Trophoblast cell (in vitro differentiated cells and primary cell): Measurements from ENCODE around the gene CHD6.
A peak's percentile ranks its signal among the peaks of the same experiment; 100 is the strongest.

Source experiments
- DNase-seq, 2 donors: peaks; one replicate each; pipeline ENCODE4 v3.0.0-alpha.2; 2016
- H2AFZ ChIP-seq: 2 replicates; pipeline ENCODE4 v1.6.1; 2013; ENCODE audit warnings: low read length, moderate library complexity, mild to moderate bottlenecking; ENCODE audit not compliant: insufficient read depth, poor library complexity
- H2AK5ac ChIP-seq: 2 replicates; pipeline ENCODE4 v1.6.1; 2013; ENCODE audit warnings: mild to moderate bottlenecking, low read length
- H2BK120ac ChIP-seq: 2 replicates; pipeline ENCODE4 v1.6.1; 2013; ENCODE audit warnings: low read length, mild to moderate bottlenecking, moderate library complexity; ENCODE audit not compliant: insufficient read depth, poor library complexity
- H2BK12ac ChIP-seq: 2 replicates; pipeline ENCODE4 v1.6.1; 2013; ENCODE audit warnings: mild to moderate bottlenecking, low read length, moderate library complexity
- H2BK5ac ChIP-seq: 2 replicates; pipeline ENCODE4 v1.6.1; 2013; ENCODE audit warnings: low read length, low read depth, moderate library complexity, mild to moderate bottlenecking; ENCODE audit not compliant: poor library complexity
- H3K14ac ChIP-seq: 2 replicates; pipeline ENCODE4 v1.6.1; 2013; ENCODE audit warnings: mild to moderate bottlenecking, low read length
- H3K18ac ChIP-seq: 2 replicates; pipeline ENCODE4 v1.6.1; 2013; ENCODE audit warnings: mild to moderate bottlenecking, low read length
- H3K23ac ChIP-seq: 2 replicates; pipeline ENCODE4 v1.6.1; 2013; ENCODE audit warnings: low read length
- H3K27ac ChIP-seq: 2 replicates; pipeline ENCODE4 v1.5.1; 2013; ENCODE audit warnings: low read depth, mild to moderate bottlenecking, inconsistent platforms, low read length, moderate library complexity
- H3K27me3 ChIP-seq: 2 replicates; pipeline ENCODE4 v1.6.1; 2013; ENCODE audit warnings: inconsistent platforms, mild to moderate bottlenecking, low read length, moderate library complexity; ENCODE audit not compliant: insufficient read depth
- H3K36me3 ChIP-seq, 2 experiments: 1 replicate in 1 of 2; 2 replicates in 1 of 2; pipeline ENCODE4 v1.6.1; 2013; ENCODE audit warnings: low read length in 2 of 2, mild to moderate bottlenecking in 2 of 2, moderate library complexity in 1 of 2; ENCODE audit not compliant: insufficient read depth in 2 of 2, control insufficient read depth in 1 of 2
- H3K4ac ChIP-seq: 2 replicates; pipeline ENCODE4 v1.6.1; 2013; ENCODE audit warnings: low read depth, mild to moderate bottlenecking, low read length, moderate library complexity
- H3K4me1 ChIP-seq, 2 experiments: 1 replicate in 1 of 2; 2 replicates in 1 of 2; pipeline ENCODE4 v1.6.1; 2013; ENCODE audit warnings: low read length in 2 of 2, mild to moderate bottlenecking in 2 of 2, moderate library complexity in 1 of 2; ENCODE audit not compliant: insufficient read depth in 2 of 2, control insufficient read depth in 1 of 2
- H3K4me2 ChIP-seq: 2 replicates; pipeline ENCODE4 v1.6.1; 2013; ENCODE audit warnings: inconsistent platforms, mild to moderate bottlenecking, low read length, moderate library complexity
- H3K4me3 ChIP-seq: 2 replicates; pipeline ENCODE4 v1.5.1; 2013; ENCODE audit warnings: mild to moderate bottlenecking, low read depth, low read length, inconsistent platforms
- H3K79me1 ChIP-seq: one replicate; pipeline ENCODE4 v1.6.1; 2013; ENCODE audit warnings: low read length
- H3K79me2 ChIP-seq: 2 replicates; pipeline ENCODE4 v1.6.1; 2013; ENCODE audit warnings: low read length, mild to moderate bottlenecking; ENCODE audit not compliant: control insufficient read depth, insufficient read depth, poor library complexity
- H3K9ac ChIP-seq: 2 replicates; pipeline ENCODE4 v1.6.1; 2013; ENCODE audit warnings: mild to moderate bottlenecking, low read length
- H3K9me3 ChIP-seq: 2 replicates; pipeline ENCODE4 v1.6.1; 2013; ENCODE audit warnings: low read depth, mild to moderate bottlenecking, control low read depth, inconsistent platforms, low read length; ENCODE audit not compliant: insufficient read depth
- H4K12ac ChIP-seq: 2 replicates; pipeline ENCODE4 v1.6.1; 2013; ENCODE audit warnings: low read depth, mild to moderate bottlenecking, low read length, moderate library complexity
- H4K8ac ChIP-seq: 2 replicates; pipeline ENCODE4 v1.6.1; 2013; ENCODE audit warnings: low read depth, mild to moderate bottlenecking, low read length, moderate library complexity
- H4K91ac ChIP-seq: one replicate; pipeline ENCODE4 v1.6.1; 2013; ENCODE audit warnings: low read depth, mild to moderate bottlenecking, low read length, moderate library complexity
- WGBS: extraction: QIAGEN DNeasy Blood & Tissue Kit; methylation state at CpG from one replicate; pipeline ENCODE4 v1.1.7; 2013; ENCODE audit warnings: missing lambda C conversion rate; ENCODE audit not compliant: insufficient read length, insufficient coverage; ENCODE audit errors: extremely low coverage; 5-methylcytosine and 5-hydroxymethylcytosine counted together

The CHD6 gene

GRCh38 chr20:41607791-41608190 is 10.4 kb downstream of the CHD6 start:
- Histone ChIP-seq H3K27ac (no peak overlapping the region), H3K9ac (no peak overlapping the region), H3K27me3 (no peaks in the 10 kb centered on the region), H3K4me3 (no peak overlapping the region), H2AFZ (no peak overlapping the region), H3K79me2 (peaks cover 3% of the 10 kb centered on the region), H2BK120ac (no peak overlapping the region), H3K4ac (peak overlapping the region; percentile 15), H4K8ac (no peak overlapping the region), H3K79me1 (no peaks in the 10 kb centered on the region), H4K91ac (no peak overlapping the region), H4K12ac (no peak overlapping the region), H3K4me1 (peaks cover 0 to 2% of the 10 kb centered on the region in 2 experiments), H2AK5ac (no peak overlapping the region), H2BK12ac (no peak overlapping the region), H3K36me3 (no peaks in the 10 kb centered on the region), H3K4me2 (no peak overlapping the region), H2BK5ac (no peak overlapping the region), H3K23ac (no peak overlapping the region), H3K14ac (no peak overlapping the region), H3K9me3 (no peaks in the 10 kb centered on the region), H3K18ac (no peak overlapping the region)
- WGBS, result no CpG with 5 or more reads among the region's 1 CpG
- DNase-seq, result no peak

GRCh38 chr20:41604002-41604401 is 14.2 kb downstream of the CHD6 start:
- no peak overlapping the region for H4K12ac ChIP-seq
- H3K4ac ChIP-seq, result peak overlapping the region; percentile 55
- H3K4me3 ChIP-seq, result no peak overlapping the region
- peaks cover 6% of the 10 kb centered on the region for H3K79me2 ChIP-seq
- no peak overlapping the region for H3K23ac ChIP-seq
- no peaks in the 10 kb centered on the region for H3K27me3 ChIP-seq
- no peak overlapping the region for H2BK120ac ChIP-seq
- H3K79me1 ChIP-seq, result peaks cover 1% of the 10 kb centered on the region
- no peak overlapping the region for H2AK5ac ChIP-seq
- H4K91ac ChIP-seq, result no peak overlapping the region
- no peak overlapping the region for H2BK5ac ChIP-seq
- H3K18ac ChIP-seq, result no peak overlapping the region
- no peak overlapping the region for H3K27ac ChIP-seq
- H4K8ac ChIP-seq, result no peak overlapping the region
- no peak for DNase-seq
- WGBS, result no CpG with 5 or more reads among the region's 1 CpG
- H3K14ac ChIP-seq, result no peak overlapping the region
- no peak overlapping the region for H3K9ac ChIP-seq
- no peak overlapping the region for H2AFZ ChIP-seq
- peaks cover 0 to 2% of the 10 kb centered on the region in 2 experiments for H3K4me1 ChIP-seq
- H3K9me3 ChIP-seq, result peaks cover 6% of the 10 kb centered on the region
- H3K4me2 ChIP-seq, result no peak overlapping the region
- H3K36me3 ChIP-seq, result no peaks in the 10 kb centered on the region
- no peak overlapping the region for H2BK12ac ChIP-seq

GRCh38 chr20:41601742-41602141 is 16.4 kb downstream of the CHD6 start:
- no peak overlapping the region for H3K9ac ChIP-seq
- no peak for DNase-seq
- H3K4ac ChIP-seq, result no peak overlapping the region

GRCh38 chr20:41600926-41601631 is 17.1 kb downstream of the CHD6 start:
- H3K4me3 ChIP-seq, result no peak overlapping the region
- no peak overlapping the region for H3K14ac ChIP-seq
- H3K18ac ChIP-seq, result no peak overlapping the region
- WGBS, result no CpG with 5 or more reads among the region's 3 CpGs
- no peak overlapping the region for H2BK5ac ChIP-seq
- no peak overlapping the region for H2BK120ac ChIP-seq
- no peaks in the 10 kb centered on the region for H3K27me3 ChIP-seq
- no peak overlapping the region for H3K27ac ChIP-seq
- DNase-seq, result no peak
- H3K79me1 ChIP-seq, result peaks cover 1% of the 10 kb centered on the region
- H3K4ac ChIP-seq, result no peak overlapping the region
- H4K91ac ChIP-seq, result no peak overlapping the region
- no peak overlapping the region for H2AK5ac ChIP-seq
- H3K9me3 ChIP-seq, result peaks cover 10% of the 10 kb centered on the region
- no peak overlapping the region for H2AFZ ChIP-seq
- H3K9ac ChIP-seq, result no peak overlapping the region
- H3K23ac ChIP-seq, result no peak overlapping the region
- peaks cover 8% of the 10 kb centered on the region for H3K79me2 ChIP-seq
- H4K12ac ChIP-seq, result no peak overlapping the region
- no peak overlapping the region for H3K4me2 ChIP-seq
- no peak overlapping the region for H4K8ac ChIP-seq
- peaks cover 0 to 2% of the 10 kb centered on the region in 2 experiments for H3K36me3 ChIP-seq
- no peaks in the 10 kb centered on the region for H3K4me1 ChIP-seq
- H2BK12ac ChIP-seq, result no peak overlapping the region

More at GRCh38 chr20:41601742-41602141, 16.4 kb downstream of the CHD6 start:
- H3K79me1 ChIP-seq, result peaks cover 1% of the 10 kb centered on the region
- no peak overlapping the region for H3K4me3 ChIP-seq
- no peak overlapping the region for H2BK120ac ChIP-seq
- H2BK12ac ChIP-seq, result no peak overlapping the region
- no peak overlapping the region for H3K18ac ChIP-seq
- no peak overlapping the region for H3K23ac ChIP-seq
- peaks cover 10% of the 10 kb centered on the region for H3K9me3 ChIP-seq
- H2AK5ac ChIP-seq, result no peak overlapping the region
- H3K27ac ChIP-seq, result no peak overlapping the region
- no CpG with 5 or more reads among the region's 4 CpGs for WGBS
- H3K4me1 ChIP-seq, result no peaks in the 10 kb centered on the region
- H4K91ac ChIP-seq, result no peak overlapping the region
- H2BK5ac ChIP-seq, result no peak overlapping the region
- H3K14ac ChIP-seq, result no peak overlapping the region
- H3K36me3 ChIP-seq, result peaks cover 0 to 2% of the 10 kb centered on the region in 2 experiments
- H3K27me3 ChIP-seq, result no peaks in the 10 kb centered on the region
- H4K12ac ChIP-seq, result no peak overlapping the region
- H3K4me2 ChIP-seq, result no peak overlapping the region
- peaks cover 8% of the 10 kb centered on the region for H3K79me2 ChIP-seq
- no peak overlapping the region for H4K8ac ChIP-seq
- no peak overlapping the region for H2AFZ ChIP-seq
